OCI-LY1 (cell line): ENCODE results near the gene PLXNA3.

Experiments used
- H2AFZ ChIP-seq: fragments of 200-600 bp; sonication (generic), shearing (Covaris generic); 2 replicates; pipeline ENCODE4 v1.6.0; 2014; ENCODE audit warnings: antibody characterized with exemption, mild to moderate bottlenecking, low read length
- H3F3A ChIP-seq: fragments of 200-600 bp; sonication (generic), shearing (Covaris generic); 2 replicates; pipeline ENCODE4 v1.6.0; 2014; ENCODE audit warnings: mild to moderate bottlenecking, antibody characterized with exemption, low read length, moderate library complexity; ENCODE audit not compliant: insufficient read depth
- H3K27ac ChIP-seq: fragments of 200-600 bp; sonication (generic); 2 replicates; pipeline ENCODE4 v1.5.1; 2014; ENCODE audit warnings: low read length, mixed run types, mild to moderate bottlenecking, low read depth; ENCODE audit not compliant: poor library complexity, severe bottlenecking
- H3K27me3 ChIP-seq: fragments of 200-600 bp; sonication (generic); 2 replicates; pipeline ENCODE4 v1.6.0; 2014; ENCODE audit warnings: antibody characterized with exemption, mild to moderate bottlenecking, low read length, moderate library complexity; ENCODE audit not compliant: insufficient read depth
- H3K36me3 ChIP-seq: fragments of 200-600 bp; sonication (generic); 2 replicates; pipeline ENCODE4 v1.6.1; 2014; ENCODE audit warnings: mild to moderate bottlenecking, antibody characterized with exemption, low read length, moderate library complexity, mixed read lengths; ENCODE audit not compliant: insufficient read depth
- H3K4me1 ChIP-seq: fragments of 200-600 bp; sonication (generic); 2 replicates; pipeline ENCODE4 v1.5.1; 2014; ENCODE audit warnings: mild to moderate bottlenecking, low read length, moderate library complexity; ENCODE audit not compliant: insufficient read depth, severe bottlenecking
- H3K4me2 ChIP-seq: fragments of 200-600 bp; sonication (generic), shearing (Covaris generic); 2 replicates; pipeline ENCODE4 v1.6.1; 2014; ENCODE audit warnings: low read length
- H3K4me3 ChIP-seq: fragments of 200-600 bp; sonication (generic); 2 replicates; pipeline ENCODE4 v1.5.1; 2014; ENCODE audit warnings: low read length, low read depth, mild to moderate bottlenecking, mixed read lengths; ENCODE audit not compliant: poor library complexity, severe bottlenecking
- H3K79me2 ChIP-seq: fragments of 200-600 bp; shearing (Covaris generic); 2 replicates; pipeline ENCODE4 v1.6.1; 2016; ENCODE audit warnings: mixed run types, low read length, mixed read lengths; ENCODE audit not compliant: insufficient read depth
- H3K9ac ChIP-seq: fragments of 200-600 bp; sonication (generic), shearing (Covaris generic); 2 replicates; pipeline ENCODE4 v1.6.1; 2014; ENCODE audit warnings: mild to moderate bottlenecking, low read length, mixed read lengths
- H3K9me2 ChIP-seq: fragments of 200-600 bp; sonication (generic), shearing (Covaris generic); 2 replicates; pipeline ENCODE4 v1.6.1; 2014; ENCODE audit warnings: low read depth, mild to moderate bottlenecking, low read length, mixed read lengths
- H3K9me3 ChIP-seq: fragments of 200-600 bp; shearing (Covaris generic); 2 replicates; pipeline ENCODE4 v1.6.1; 2014; ENCODE audit warnings: low read length, mixed read lengths
- H4K20me1 ChIP-seq: fragments of 200-600 bp; sonication (generic), shearing (Covaris generic); 2 replicates; pipeline ENCODE4 v1.6.0; 2016; ENCODE audit warnings: mild to moderate bottlenecking, low read length; ENCODE audit not compliant: insufficient read depth
- EZH2 ChIP-seq: fragments of 200-600 bp; sonication (generic), shearing (Covaris generic); IDR thresholded peaks from 2 replicates; pipeline ENCODE4 v1.8.0; 2017; ENCODE audit warnings: borderline replicate concordance, mixed run types, mild to moderate bottlenecking, antibody characterized with exemption, low read length, moderate library complexity, mixed read lengths
- TF ChIP-seq, protein P1 (sequence below): fragments of 200-600 bp; sonication (generic), shearing (Covaris generic); IDR thresholded peaks from 2 replicates; pipeline ENCODE4 v1.5.1; 2017; ENCODE audit warnings: mild to moderate bottlenecking, antibody characterized with exemption, low read length, moderate library complexity, mixed read lengths

Gene PLXNA3

DNA sequence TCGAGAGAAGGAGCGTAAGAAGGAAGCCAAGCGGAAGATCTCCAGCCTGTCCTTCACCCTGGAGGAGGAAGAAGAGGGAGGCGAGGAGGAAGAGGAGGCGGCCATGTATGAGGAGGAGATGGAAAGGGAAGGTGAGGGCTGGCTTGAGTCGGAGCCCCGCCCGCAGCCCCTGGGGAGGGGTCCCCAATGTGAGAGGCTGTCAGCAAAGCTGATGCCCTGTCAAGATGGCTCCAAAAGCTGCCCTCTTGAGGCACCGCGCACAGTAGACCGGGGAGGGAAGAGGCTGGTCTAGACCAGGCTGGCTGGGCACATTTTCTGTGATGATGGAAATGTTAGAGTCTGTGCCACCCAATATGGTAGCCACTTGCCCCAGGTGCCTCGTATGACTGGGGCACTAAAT lies 11.7 kb upstream of the PLXNA3 start:
- no peak for TF ChIP-seq EZH2
- TF ChIP-seq, protein P1, sequence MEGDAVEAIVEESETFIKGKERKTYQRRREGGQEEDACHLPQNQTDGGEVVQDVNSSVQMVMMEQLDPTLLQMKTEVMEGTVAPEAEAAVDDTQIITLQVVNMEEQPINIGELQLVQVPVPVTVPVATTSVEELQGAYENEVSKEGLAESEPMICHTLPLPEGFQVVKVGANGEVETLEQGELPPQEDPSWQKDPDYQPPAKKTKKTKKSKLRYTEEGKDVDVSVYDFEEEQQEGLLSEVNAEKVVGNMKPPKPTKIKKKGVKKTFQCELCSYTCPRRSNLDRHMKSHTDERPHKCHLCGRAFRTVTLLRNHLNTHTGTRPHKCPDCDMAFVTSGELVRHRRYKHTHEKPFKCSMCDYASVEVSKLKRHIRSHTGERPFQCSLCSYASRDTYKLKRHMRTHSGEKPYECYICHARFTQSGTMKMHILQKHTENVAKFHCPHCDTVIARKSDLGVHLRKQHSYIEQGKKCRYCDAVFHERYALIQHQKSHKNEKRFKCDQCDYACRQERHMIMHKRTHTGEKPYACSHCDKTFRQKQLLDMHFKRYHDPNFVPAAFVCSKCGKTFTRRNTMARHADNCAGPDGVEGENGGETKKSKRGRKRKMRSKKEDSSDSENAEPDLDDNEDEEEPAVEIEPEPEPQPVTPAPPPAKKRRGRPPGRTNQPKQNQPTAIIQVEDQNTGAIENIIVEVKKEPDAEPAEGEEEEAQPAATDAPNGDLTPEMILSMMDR = no peak
- Histone ChIP-seq H3K9ac (no peak overlapping the region), H3K4me2 (no peak overlapping the region), H2AFZ (no peak overlapping the region), H3K36me3 (peaks cover 13% of the 10 kb centered on the region), H3K4me3 (no peak overlapping the region), H3K9me2 (no peaks in the 10 kb centered on the region), H4K20me1 (no peaks in the 10 kb centered on the region), H3F3A (no peaks in the 10 kb centered on the region), H3K27ac (no peak overlapping the region), H3K4me1 (peaks cover 20% of the 10 kb centered on the region), H3K27me3 (no peaks in the 10 kb centered on the region), H3K79me2 (no peaks in the 10 kb centered on the region), H3K9me3 (no peaks in the 10 kb centered on the region)

DNA sequence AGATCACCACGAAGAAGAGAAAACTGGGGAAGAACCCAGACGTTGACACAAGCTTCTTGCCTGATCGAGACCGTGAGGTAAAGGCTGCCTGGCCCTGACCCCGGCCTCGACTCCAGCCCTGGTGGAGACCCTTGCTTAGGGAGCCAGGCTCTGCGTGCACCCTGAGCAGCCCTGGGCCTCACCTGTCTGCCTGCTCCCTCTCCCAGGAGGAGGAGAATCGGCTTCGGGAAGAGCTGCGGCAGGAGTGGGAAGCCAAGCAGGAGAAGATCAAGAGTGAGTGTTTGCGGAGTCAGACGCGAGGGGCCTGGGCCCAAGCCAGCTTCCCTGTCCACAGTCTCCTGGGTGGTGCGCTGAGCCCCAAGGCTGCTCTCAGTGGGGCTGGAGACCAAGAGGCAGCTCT lies 9.6 kb upstream of the PLXNA3 start:
- Histone ChIP-seq H3K27ac (no peak overlapping the region), H3K9me2 (no peaks in the 10 kb centered on the region), H4K20me1 (no peaks in the 10 kb centered on the region), H2AFZ (no peak overlapping the region), H3K79me2 (no peaks in the 10 kb centered on the region), H3K9ac (no peak overlapping the region), H3K36me3 (peaks cover 5% of the 10 kb centered on the region), H3K4me2 (no peak overlapping the region), H3K4me1 (peaks cover 16% of the 10 kb centered on the region), H3F3A (no peaks in the 10 kb centered on the region), H3K4me3 (no peak overlapping the region), H3K27me3 (no peaks in the 10 kb centered on the region), H3K9me3 (no peaks in the 10 kb centered on the region)
- TF ChIP-seq, protein P1 = no peak
- no peak for TF ChIP-seq EZH2

DNA sequence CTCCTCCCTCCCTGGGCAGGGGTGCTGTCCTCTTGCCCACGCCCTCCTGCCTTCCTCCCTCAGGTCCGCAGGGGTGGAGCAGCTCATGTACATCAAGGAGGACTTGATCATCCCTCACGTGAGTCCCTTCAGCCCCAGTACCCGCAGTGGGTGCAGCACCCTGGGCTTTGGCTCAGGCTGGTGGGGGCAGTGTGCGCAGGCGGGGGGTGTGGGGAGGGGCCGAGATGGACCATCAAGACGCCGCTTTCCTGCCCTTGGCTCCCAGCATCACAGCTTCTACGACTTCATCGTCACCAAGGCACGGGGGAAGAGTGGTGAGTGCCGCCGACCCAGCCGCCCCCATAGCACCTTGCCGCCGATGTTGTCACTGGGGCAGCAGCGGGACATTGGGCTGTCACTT lies 8.5 kb upstream of the PLXNA3 start:
- Histone ChIP-seq H3K4me1 (peaks cover 10% of the 10 kb centered on the region), H3K79me2 (no peaks in the 10 kb centered on the region), H2AFZ (no peak overlapping the region), H3K36me3 (peaks cover 5% of the 10 kb centered on the region), H3F3A (no peaks in the 10 kb centered on the region), H3K9me2 (no peaks in the 10 kb centered on the region), H3K9me3 (no peaks in the 10 kb centered on the region), H4K20me1 (no peaks in the 10 kb centered on the region), H3K27ac (no peak overlapping the region), H3K4me2 (no peak overlapping the region), H3K27me3 (no peaks in the 10 kb centered on the region), H3K4me3 (no peak overlapping the region), H3K9ac (no peak overlapping the region)
- no peak for TF ChIP-seq EZH2
- TF ChIP-seq, protein P1 = no peak
